Peyer's patch (tissue), 4 donors: ENCODE data around the gene ARID1B.

Source experiments
- POLR2A ChIP-seq, 2 donors: fragments of 450-650 bp; IDR thresholded peaks; one replicate each; pipeline ENCODE4 v1.5.1; 2017; ENCODE audit warnings: antibody characterized with exemption in 2 of 2, mild to moderate bottlenecking in 2 of 2, moderate library complexity in 2 of 2
- TF ChIP-seq, protein P1 (sequence below), 6 experiments: fragments of 450-650 bp in 4 of 6; fragments of 200-600 bp in 2 of 6; sonication (generic) in 1 of 6; IDR thresholded peaks; one replicate each; pipeline ENCODE4 v1.5.1; 2017 to 2019; ENCODE audit warnings: antibody characterized with exemption in 6 of 6, mild to moderate bottlenecking in 3 of 6, moderate library complexity in 1 of 6

GRCh38 chr6:157001716-157002115, 224.5 kb downstream of the ARID1B start:
- TF ChIP-seq POLR2A (IDR thresholded peaks at IDR 0.05), result no peak
- TF ChIP-seq, protein P1, sequence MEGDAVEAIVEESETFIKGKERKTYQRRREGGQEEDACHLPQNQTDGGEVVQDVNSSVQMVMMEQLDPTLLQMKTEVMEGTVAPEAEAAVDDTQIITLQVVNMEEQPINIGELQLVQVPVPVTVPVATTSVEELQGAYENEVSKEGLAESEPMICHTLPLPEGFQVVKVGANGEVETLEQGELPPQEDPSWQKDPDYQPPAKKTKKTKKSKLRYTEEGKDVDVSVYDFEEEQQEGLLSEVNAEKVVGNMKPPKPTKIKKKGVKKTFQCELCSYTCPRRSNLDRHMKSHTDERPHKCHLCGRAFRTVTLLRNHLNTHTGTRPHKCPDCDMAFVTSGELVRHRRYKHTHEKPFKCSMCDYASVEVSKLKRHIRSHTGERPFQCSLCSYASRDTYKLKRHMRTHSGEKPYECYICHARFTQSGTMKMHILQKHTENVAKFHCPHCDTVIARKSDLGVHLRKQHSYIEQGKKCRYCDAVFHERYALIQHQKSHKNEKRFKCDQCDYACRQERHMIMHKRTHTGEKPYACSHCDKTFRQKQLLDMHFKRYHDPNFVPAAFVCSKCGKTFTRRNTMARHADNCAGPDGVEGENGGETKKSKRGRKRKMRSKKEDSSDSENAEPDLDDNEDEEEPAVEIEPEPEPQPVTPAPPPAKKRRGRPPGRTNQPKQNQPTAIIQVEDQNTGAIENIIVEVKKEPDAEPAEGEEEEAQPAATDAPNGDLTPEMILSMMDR (IDR thresholded peaks at IDR 0.05), result no peak
